Heart left ventricle (tissue), 13 donors: ENCODE data around the gene HARBI1.

Experiments used
- CTCF ChIP-seq, 12 donors: fragments of 200-600 bp; sonication (generic) in 4 of 12; IDR thresholded peaks; one replicate each; pipeline versions ENCODE4 v1.5.0 to v1.8.0; 2018 to 2022; ENCODE audit warnings: antibody characterized with exemption in 12 of 12, mild to moderate bottlenecking in 5 of 12
- POLR2A ChIP-seq, 2 donors: fragments of 450-650 bp; IDR thresholded peaks; one replicate each; pipeline ENCODE4 v1.6.1; 2017; ENCODE audit warnings: antibody characterized with exemption in 2 of 2, mild to moderate bottlenecking in 2 of 2, moderate library complexity in 2 of 2
- donor health status: ischemic (EF 13 %, LVEDD 7.1; RV severe dilation, severe dysfunction).
- donor health status: DM: no; HTN: yes; CAD: no.
- donor health status: DM: no; HTN: no; CAD: no.
- donor health status: ischemic (EF 25% LVEDD 6.9; RV normal size, moderate dysfunction).
- donor health status: ischemic (EF 25% LVEDD 5.7; RV mildly dilated, moderate dysfunction).
- donor health status: ischemic (EF 35%, LVEDD 5.7; RV mildly dilated, moderate dysfunction).
- donor health status: nonischemic (EF 11% LVEDD 7.7; RV severe dilation, severe dysfunction).
- donor health status: DM: yes; HTN: yes; CAD: no.
- donor health status: PGD.
- donor health status: ischemic (EF 29% LVEDD 5.4; RV normal size, mild dysfunction).
- donor health status: nonischemic (EF 23%, LVEDD 6.1; RV moderate dilation, normal function).

DNA sequence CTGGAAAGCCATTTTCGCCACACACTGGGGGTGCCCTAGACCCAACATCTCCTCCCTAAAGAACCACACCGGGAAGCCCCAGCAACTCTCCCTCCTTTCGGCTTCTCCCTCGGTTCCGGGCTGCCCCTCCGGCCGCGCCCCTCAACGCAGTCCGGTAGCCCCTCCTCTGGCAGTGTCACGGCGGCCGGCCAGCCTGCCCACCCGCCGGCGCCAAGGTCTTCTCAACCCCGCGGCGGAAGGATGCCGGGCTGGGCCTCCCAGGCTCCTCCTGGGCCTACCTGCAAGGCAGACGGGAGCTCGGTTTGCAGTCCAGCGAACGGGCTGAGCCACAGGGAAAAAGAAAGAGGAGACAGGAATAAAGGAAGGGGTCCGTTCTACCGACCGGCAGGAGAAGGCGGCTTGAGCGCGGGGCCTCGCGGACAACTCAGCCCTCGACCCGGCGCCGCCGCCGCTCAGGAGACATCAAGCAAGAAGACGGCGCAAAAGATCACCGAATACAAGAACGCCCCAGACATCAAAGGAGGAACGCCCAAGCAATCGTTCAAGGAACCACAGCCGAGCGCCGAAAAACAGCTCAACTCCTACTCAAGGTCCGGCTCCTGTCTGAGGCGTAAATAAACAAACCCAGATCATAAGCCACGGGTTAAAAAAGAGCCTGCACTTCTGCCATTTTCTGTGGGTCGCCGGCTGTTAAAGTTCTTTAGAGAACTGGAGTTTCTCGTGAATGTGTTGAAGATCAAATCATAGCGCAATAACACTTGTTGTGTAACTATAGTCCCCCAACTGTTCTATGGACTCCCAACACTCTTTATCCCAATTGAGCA, 23.3 kb downstream of the HARBI1 start, which contains the start of gene AMBRA1:
- TF ChIP-seq CTCF (IDR thresholded peaks at IDR 0.05) (peak in 1 of 12 donors; percentile 9), POLR2A (IDR thresholded peaks at IDR 0.05) (peak in 1 of 2 donors; percentile 38)
